ENCODE measurements around the gene NAA16. TPM values are rescaled to one million over a fixed set of nuclear protein-coding genes. Genes with fewer than 3 reads are reported as not detected.
A peak's percentile ranks its signal among the peaks of the same experiment; 100 is the strongest.

Gene NAA16
- total RNA-seq, 1 experiment from 2014 or later = 27.1 TPM

DNA sequence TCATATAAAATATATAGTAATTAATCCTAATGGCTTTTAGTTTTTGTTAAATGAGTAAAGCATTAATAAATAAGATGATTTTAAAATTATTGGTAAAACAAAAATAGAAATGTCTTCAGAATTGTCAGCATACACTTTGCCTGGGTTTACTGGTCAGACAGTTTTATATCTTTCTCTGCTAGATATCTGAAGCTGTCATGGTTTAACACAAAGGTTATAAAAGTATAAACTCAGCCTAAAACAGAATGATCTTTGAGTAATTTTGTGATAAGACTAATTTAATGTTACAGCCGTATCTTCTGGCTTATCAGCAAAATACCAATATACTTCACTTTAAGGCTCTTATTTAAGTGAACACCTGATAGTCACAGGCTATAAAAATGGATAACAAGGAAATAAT, 17.8 kb upstream of the NAA16 start:
- DNase-seq = no peak
- no peak overlapping the region for H3K27ac ChIP-seq
- no peaks in the 10 kb centered on the region for H3K4me1 ChIP-seq
- H3K36me3 ChIP-seq = no peaks in the 10 kb centered on the region
- H3K9me3 ChIP-seq (replicated peaks) = peaks cover 4% of the 10 kb centered on the region; the same call in 1 of the 2 replicates
- no peaks in the 10 kb centered on the region for H3K27me3 ChIP-seq
- no peak overlapping the region for H3K4me3 ChIP-seq

DNA sequence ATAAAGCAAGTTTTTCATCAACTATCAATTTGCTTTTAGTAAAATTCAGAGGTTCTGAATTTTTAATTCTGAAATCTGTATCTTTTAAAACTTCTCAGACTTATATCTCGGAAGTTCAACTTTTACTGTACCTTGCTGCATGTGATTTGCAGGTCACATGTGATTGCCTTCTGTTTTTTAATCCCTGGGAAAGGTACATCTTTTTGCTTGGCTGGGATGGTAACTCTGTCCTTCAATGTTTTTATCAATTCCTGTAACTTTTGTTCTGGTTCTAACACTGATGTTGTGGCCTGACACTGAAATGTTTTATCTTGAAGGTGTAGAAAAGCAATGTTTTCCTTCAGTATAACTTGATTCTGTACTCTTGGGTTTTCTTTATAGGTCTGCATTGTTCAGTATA, 16.2 kb upstream of the NAA16 start:
- Histone ChIP-seq H3K4me1 (no peaks in the 10 kb centered on the region), H3K27ac (no peak overlapping the region), H3K4me3 (no peak overlapping the region), H3K36me3 (no peaks in the 10 kb centered on the region), H3K9me3 (replicated peaks) (peaks cover 4% of the 10 kb centered on the region; the same call in 1 of the 2 replicates), H3K27me3 (no peaks in the 10 kb centered on the region)
- DNase-seq = no peak

DNA sequence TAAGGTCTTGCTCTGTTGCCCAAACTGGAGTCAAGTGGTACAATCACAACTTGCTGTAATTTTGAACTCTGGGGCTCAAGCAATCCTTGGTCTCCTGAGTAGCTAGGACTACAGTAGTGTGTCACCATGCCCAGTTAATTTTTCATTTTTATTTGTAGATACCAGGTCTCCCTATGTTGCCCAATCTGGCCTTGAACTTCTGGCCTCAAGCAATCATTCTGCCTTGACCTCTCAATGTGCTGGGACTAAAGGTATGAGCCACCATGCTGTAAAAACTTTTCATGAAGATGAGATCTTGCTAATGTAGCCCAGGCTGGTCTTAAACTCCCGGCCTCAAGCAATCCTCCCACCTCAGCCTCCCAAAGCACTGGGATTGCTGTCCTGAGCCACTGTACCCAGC, 15.1 kb upstream of the NAA16 start:
- no peak for DNase-seq
- Histone ChIP-seq H3K4me1 (no peaks in the 10 kb centered on the region), H3K36me3 (no peaks in the 10 kb centered on the region), H3K27ac (no peak overlapping the region), H3K27me3 (no peaks in the 10 kb centered on the region), H3K4me3 (no peak overlapping the region), H3K9me3 (replicated peaks) (peaks cover 4% of the 10 kb centered on the region; the same call in 1 of the 2 replicates)

DNA sequence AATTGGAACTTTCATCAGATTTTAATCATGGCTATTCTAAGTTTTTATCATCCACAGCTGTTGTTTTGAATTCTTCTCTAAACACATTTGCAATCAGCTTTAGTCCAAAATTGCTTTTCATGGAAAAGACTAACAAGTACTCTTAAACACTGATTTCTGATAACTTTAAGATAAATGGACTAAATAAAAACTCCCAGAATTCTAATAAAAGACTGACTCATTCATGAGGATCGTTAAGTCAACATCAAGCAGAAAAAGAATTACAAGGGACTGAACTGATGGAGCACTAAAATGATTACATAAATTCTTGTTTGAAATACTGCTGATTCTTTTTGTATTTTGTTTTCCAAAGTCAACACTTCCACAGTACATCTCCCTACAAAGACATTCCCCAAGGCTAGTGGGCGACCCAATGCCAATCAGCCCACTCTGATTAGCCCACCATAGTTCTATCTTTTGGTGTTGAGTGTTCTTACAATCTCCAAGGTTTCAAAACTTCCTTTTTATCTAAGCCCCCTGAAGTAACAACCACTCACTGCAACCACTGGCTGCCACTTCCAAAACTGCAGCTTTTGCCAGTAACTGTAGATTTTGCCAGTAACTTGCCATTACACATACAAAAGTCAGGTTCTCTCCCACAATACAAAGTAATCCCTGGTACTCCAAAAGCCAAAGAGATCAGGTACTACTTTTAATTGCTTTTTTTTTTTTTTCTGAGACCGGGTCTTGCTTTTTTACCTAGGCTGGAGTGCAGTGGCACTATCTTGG, 14.0 kb upstream of the NAA16 start:
- Histone ChIP-seq H3K36me3 (no peaks in the 10 kb centered on the region), H3K27ac (no peak overlapping the region), H3K27me3 (no peaks in the 10 kb centered on the region), H3K9me3 (replicated peaks) (peaks cover 4% of the 10 kb centered on the region; the same call in 1 of the 2 replicates), H3K4me3 (no peak overlapping the region), H3K4me1 (no peaks in the 10 kb centered on the region)
- no peak for DNase-seq

GRCh38 chr13:41299316-41300094, 11.6 kb upstream of the NAA16 start:
- no peaks in the 10 kb centered on the region for H3K27me3 ChIP-seq

GRCh38 chr13:41302743-41303142, 8.3 kb upstream of the NAA16 start:
- Histone ChIP-seq H3K27me3 (no peaks in the 10 kb centered on the region), H3K9me3 (replicated peaks) (no peaks in the 10 kb centered on the region), H3K36me3 (no peaks in the 10 kb centered on the region), H3K4me3 (no peak overlapping the region), H3K27ac (no peak overlapping the region), H3K4me1 (no peaks in the 10 kb centered on the region)
- DNase-seq = no peak

More at GRCh38 chr13:41299316-41300094, 11.6 kb upstream of the NAA16 start:
- H3K27ac ChIP-seq = no peak overlapping the region
- H3K4me1 ChIP-seq = no peaks in the 10 kb centered on the region
- no peak overlapping the region for H3K4me3 ChIP-seq
- no peak for DNase-seq
- no peaks in the 10 kb centered on the region for H3K9me3 ChIP-seq (replicated peaks)
- no peaks in the 10 kb centered on the region for H3K36me3 ChIP-seq

DNA sequence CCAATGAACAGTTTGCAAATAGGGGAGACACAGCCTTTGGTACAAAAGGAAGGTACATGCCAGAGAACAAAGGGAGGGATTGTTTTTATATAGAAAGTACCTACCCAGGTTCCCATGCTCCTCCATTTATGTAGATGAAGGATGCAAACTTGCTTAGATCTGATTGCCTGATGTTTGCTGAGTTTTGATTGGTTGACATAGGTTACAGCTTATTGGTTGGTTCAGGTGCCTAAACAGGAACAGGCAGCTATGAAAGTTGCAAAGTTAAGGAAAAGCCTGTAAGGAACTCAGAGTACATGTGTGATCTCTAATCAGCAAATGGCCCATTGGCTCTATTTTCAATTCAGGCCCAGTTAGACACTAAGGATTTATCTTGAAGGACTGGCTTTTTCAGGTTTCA, 6.5 kb upstream of the NAA16 start:
- H3K4me3 ChIP-seq = no peak overlapping the region
- H3K27me3 ChIP-seq = no peaks in the 10 kb centered on the region

DNA sequence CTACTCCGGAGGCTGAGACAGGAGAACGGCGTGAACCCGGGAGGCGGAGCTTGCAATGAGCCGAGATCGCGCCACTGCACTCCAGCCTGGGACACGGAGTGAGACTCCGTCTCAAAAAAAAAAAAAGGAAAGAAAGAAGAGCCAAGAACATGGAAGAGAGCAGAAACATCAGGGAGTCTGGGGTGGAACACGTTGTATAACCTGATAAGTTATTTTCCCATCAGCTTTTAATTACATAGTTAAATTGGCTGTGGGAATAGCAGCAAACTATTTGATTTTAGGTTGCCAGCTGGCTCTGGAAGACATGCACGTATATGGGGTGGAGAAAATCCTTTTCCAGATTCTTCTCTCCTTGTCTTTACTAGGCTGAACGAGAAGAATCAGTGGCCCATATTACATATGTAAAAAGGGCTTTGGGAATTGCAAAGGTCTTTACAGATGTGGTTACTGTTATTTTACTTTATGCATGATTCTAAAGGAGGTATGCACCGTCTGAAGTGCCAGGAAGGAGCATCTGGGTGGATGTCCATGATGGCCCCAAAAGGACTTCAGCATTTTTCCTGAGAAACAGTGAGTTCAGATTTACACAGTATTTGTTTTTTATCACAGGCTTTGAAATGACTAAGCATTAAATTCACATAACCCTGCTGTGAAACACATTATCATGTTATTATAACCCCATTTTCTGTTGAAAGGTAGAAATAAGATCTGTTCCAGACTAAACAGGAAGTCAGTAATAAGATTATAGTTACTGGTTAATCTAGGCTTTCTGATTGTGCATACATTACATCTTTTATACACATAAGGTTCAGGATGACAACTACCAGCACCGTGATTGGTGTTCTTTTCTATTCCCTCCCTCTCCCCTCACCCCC, 4.6 kb upstream of the NAA16 start:
- H3K4me1 ChIP-seq = no peaks in the 10 kb centered on the region
- H3K27ac ChIP-seq = no peak overlapping the region
- no peaks in the 10 kb centered on the region for H3K27me3 ChIP-seq
- H3K9me3 ChIP-seq (replicated peaks) = no peaks in the 10 kb centered on the region
- no peak overlapping the region for H3K4me3 ChIP-seq
- no peaks in the 10 kb centered on the region for H3K36me3 ChIP-seq
- DNase-seq = no peak

More for the DNA sequence above, 6.5 kb upstream of the NAA16 start:
- H3K9me3 ChIP-seq (replicated peaks) = no peaks in the 10 kb centered on the region
- H3K36me3 ChIP-seq = no peaks in the 10 kb centered on the region
- H3K4me1 ChIP-seq = no peaks in the 10 kb centered on the region
- no peak overlapping the region for H3K27ac ChIP-seq
- DNase-seq = no peak

- no peaks in the 10 kb centered on the region for H3K27me3 ChIP-seq
- DNase-seq = no peak
- no peaks in the 10 kb centered on the region for H3K36me3 ChIP-seq
- no peaks in the 10 kb centered on the region for H3K9me3 ChIP-seq (replicated peaks)
- H3K4me3 ChIP-seq = no peak overlapping the region
- H3K4me1 ChIP-seq = no peaks in the 10 kb centered on the region
- no peak overlapping the region for H3K27ac ChIP-seq
These were observed 3.0 kb upstream of the NAA16 start for GRCh38 chr13:41307884-41308640.

GRCh38 chr13:41311406-41312175, 524 bp downstream of the NAA16 start:
- peaks cover 3% of the 10 kb centered on the region; the same call in 1 of the 2 replicates for H3K4me1 ChIP-seq
- peak overlapping the region; percentile 96 for H3K4me3 ChIP-seq
- peak overlapping the region; percentile 90 for H3K27ac ChIP-seq
- no peaks in the 10 kb centered on the region for H3K9me3 ChIP-seq (replicated peaks)
- no peaks in the 10 kb centered on the region for H3K36me3 ChIP-seq
- no peaks in the 10 kb centered on the region for H3K27me3 ChIP-seq
- DNase-seq = peak; percentile 35 to 55

DNA sequence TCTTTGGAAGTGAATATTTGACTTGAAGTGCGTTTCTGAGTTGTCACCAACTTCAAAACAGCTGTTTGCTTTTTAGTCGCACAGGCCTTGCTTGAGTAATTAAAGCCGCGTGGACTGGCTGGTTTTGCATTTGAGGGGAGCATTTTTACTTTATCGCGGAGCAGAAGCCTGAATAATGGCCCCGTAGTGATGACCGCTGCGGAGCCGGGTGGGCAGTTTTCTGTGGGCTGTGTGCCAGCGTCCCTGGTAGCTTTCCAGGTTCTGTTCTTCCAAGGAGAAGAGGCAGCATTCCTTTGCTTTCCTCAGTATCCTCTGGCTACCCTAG, 1.1 kb downstream of the NAA16 start:
- peaks cover 3% of the 10 kb centered on the region; the same call in 1 of the 2 replicates for H3K4me1 ChIP-seq
- H3K27ac ChIP-seq = peak overlapping the region; percentile 90
- H3K27me3 ChIP-seq = no peaks in the 10 kb centered on the region
- DNase-seq = peak; percentile 66 to 70
- peak overlapping the region; percentile 96 for H3K4me3 ChIP-seq
- peaks cover 1% of the 10 kb centered on the region; the same call in 1 of the 2 replicates for H3K36me3 ChIP-seq
- H3K9me3 ChIP-seq (replicated peaks) = no peaks in the 10 kb centered on the region

- Histone ChIP-seq H3K4me1 (peaks cover 3% of the 10 kb centered on the region; the same call in 1 of the 2 replicates), H3K9me3 (replicated peaks) (no peaks in the 10 kb centered on the region), H3K27me3 (no peaks in the 10 kb centered on the region), H3K36me3 (peaks cover 7% of the 10 kb centered on the region; the same call in 1 of the 2 replicates), H3K27ac (no peak overlapping the region; the same call in 1 of the 2 replicates), H3K4me3 (peak overlapping the region; percentile 96)
- no peak for DNase-seq
These were observed 2.0 kb downstream of the NAA16 start for GRCh38 chr13:41313117-41313516.

GRCh38 chr13:41313659-41314197, 2.7 kb downstream of the NAA16 start:
- Histone ChIP-seq H3K27me3 (no peaks in the 10 kb centered on the region), H3K4me3 (peak overlapping the region; percentile 96; the same call in 1 of the 2 replicates)

More at GRCh38 chr13:41313659-41314197, 2.7 kb downstream of the NAA16 start:
- no peak overlapping the region for H3K27ac ChIP-seq
- no peak for DNase-seq
- peaks cover 3% of the 10 kb centered on the region; the same call in 1 of the 2 replicates for H3K4me1 ChIP-seq
- H3K36me3 ChIP-seq = peaks cover 9% of the 10 kb centered on the region; the same call in 1 of the 2 replicates
- H3K9me3 ChIP-seq (replicated peaks) = no peaks in the 10 kb centered on the region

All from SJCRH30 (cell line).